Calu3 (cell line): ENCODE results near the gene TUBGCP2. TPM values are rescaled to one million over a fixed set of nuclear protein-coding genes. Genes with fewer than 3 reads are reported as not detected.

ENCODE experiments used
- BruUV-seq: library from RNA; stranded (reverse); fragments of 400-500 nt; replicated peaks from 2 replicates; lab custom pipeline; 2021; lab: Mats Ljungman, UMichigan
- CTCF ChIA-PET: fragments of 300-600 bp; sonication (Branson Sonifier 250); formaldehyde crosslinking; loops from one replicate; lab custom pipeline; 2022; ENCODE audit warnings: antibody characterized with exemption; lab: Charles Lee
- DNase-seq: peaks from one replicate; pipeline ENCODE4 v3.0.0; 2022
- H3K27ac Mint-ChIP-seq: one replicate; pipeline ENCODE4 v1.8.0; 2022; ENCODE audit warnings: mixed read lengths; ENCODE audit not compliant: unreplicated experiment
- H3K27me3 Mint-ChIP-seq: one replicate; pipeline ENCODE4 v1.8.0; 2022; ENCODE audit warnings: mixed read lengths; ENCODE audit not compliant: unreplicated experiment
- H3K36me3 Mint-ChIP-seq: one replicate; pipeline ENCODE4 v1.8.0; 2022; ENCODE audit warnings: mild to moderate bottlenecking, moderate library complexity, mixed read lengths; ENCODE audit not compliant: insufficient read depth, unreplicated experiment
- H3K4me1 Mint-ChIP-seq: one replicate; pipeline ENCODE4 v1.8.0; 2022; ENCODE audit warnings: mild to moderate bottlenecking, low read depth, mixed read lengths; ENCODE audit not compliant: unreplicated experiment
- H3K4me3 Mint-ChIP-seq: one replicate; pipeline ENCODE4 v1.8.0; 2022; ENCODE audit warnings: mild to moderate bottlenecking, low read depth, moderate library complexity, mixed read lengths; ENCODE audit not compliant: unreplicated experiment
- H3K9me3 Mint-ChIP-seq: one replicate; pipeline ENCODE4 v1.8.0; 2022; ENCODE audit warnings: low read depth, mixed read lengths; ENCODE audit not compliant: unreplicated experiment
- intact Hi-C: fragments of 100-400 bp; cut with micrococcal nuclease; formaldehyde crosslinking; loops from one replicate; pipeline ENCODE4 v1.10.0; 2022; ENCODE audit not compliant: unreplicated experiment
- total RNA-seq: library from RNA; stranded (reverse); gene quantifications from 2 replicates; pipeline ENCODE4 v1.2.3, GENCODE V29; 2022
- TF ChIP-seq, protein P1 (sequence below): fragments of 200-600 bp; IDR thresholded peaks from one replicate; pipeline ENCODE4 v1.8.0; 2022; ENCODE audit warnings: antibody characterized with exemption; ENCODE audit not compliant: unreplicated experiment

TUBGCP2 gene
- total RNA-seq, 1 experiment from 2014 or later = 47.2 TPM

DNA sequence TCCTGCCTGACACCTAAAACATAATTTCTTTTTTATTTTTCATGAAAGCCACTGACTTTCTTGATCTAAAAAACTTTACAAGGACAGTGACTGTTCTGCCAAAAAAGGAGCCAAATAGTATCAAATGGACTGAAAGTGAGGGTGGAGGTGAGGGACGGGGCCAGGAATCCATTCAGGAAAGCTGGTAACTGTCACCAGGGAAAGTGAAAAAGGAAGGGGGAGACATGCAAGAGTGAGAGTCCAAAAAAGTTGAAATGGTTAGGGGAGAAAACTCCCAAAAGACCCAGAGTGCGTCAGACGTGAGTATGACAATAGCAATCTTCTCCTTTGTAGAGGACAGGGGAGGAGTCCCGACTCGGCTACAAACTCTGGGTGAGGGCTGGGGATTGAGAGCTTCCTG, 35.6 kb upstream of the TUBGCP2 start:
- Mint-ChIP-seq H3K27ac (no peak overlapping the region), H3K4me1 (no peaks in the 10 kb centered on the region), H3K36me3 (peaks cover 5% of the 10 kb centered on the region), H3K27me3 (no peaks in the 10 kb centered on the region), H3K4me3 (no peak overlapping the region), H3K9me3 (no peaks in the 10 kb centered on the region)
- DNase-seq = no peak
- no TSS peak for BruUV-seq
- intact Hi-C loops = no loop called here
- CTCF ChIA-PET = no interaction called here
- TF ChIP-seq, protein P1, sequence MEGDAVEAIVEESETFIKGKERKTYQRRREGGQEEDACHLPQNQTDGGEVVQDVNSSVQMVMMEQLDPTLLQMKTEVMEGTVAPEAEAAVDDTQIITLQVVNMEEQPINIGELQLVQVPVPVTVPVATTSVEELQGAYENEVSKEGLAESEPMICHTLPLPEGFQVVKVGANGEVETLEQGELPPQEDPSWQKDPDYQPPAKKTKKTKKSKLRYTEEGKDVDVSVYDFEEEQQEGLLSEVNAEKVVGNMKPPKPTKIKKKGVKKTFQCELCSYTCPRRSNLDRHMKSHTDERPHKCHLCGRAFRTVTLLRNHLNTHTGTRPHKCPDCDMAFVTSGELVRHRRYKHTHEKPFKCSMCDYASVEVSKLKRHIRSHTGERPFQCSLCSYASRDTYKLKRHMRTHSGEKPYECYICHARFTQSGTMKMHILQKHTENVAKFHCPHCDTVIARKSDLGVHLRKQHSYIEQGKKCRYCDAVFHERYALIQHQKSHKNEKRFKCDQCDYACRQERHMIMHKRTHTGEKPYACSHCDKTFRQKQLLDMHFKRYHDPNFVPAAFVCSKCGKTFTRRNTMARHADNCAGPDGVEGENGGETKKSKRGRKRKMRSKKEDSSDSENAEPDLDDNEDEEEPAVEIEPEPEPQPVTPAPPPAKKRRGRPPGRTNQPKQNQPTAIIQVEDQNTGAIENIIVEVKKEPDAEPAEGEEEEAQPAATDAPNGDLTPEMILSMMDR = no peak

DNA sequence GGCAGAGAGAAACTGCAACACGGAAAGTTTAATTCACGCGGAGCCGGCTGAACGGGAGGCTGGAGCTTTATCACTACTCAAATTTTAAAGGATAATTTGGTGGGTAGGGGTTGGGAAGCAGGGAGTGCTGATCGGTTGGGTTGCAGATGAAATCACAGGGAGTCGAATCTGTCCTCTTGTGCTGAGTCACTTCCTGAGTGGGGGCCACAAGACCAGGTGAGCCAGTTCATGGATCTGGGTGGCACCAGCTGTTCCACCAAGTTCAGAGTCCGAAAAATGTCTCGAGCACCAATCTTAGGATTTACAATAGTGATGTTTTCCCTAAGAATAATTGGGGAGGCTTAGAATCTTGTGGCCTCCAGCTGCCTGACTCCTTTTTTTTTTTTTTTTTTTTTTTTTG, 34.9 kb upstream of the TUBGCP2 start:
- no peak for DNase-seq
- Mint-ChIP-seq H3K4me1 (no peaks in the 10 kb centered on the region), H3K9me3 (no peaks in the 10 kb centered on the region), H3K36me3 (peaks cover 5% of the 10 kb centered on the region), H3K27ac (no peak overlapping the region), H3K27me3 (no peaks in the 10 kb centered on the region), H3K4me3 (no peak overlapping the region)
- CTCF ChIA-PET = no interaction called here
- TF ChIP-seq, protein P1 = no peak
- BruUV-seq = no TSS peak
- intact Hi-C loops = no loop called here

DNA sequence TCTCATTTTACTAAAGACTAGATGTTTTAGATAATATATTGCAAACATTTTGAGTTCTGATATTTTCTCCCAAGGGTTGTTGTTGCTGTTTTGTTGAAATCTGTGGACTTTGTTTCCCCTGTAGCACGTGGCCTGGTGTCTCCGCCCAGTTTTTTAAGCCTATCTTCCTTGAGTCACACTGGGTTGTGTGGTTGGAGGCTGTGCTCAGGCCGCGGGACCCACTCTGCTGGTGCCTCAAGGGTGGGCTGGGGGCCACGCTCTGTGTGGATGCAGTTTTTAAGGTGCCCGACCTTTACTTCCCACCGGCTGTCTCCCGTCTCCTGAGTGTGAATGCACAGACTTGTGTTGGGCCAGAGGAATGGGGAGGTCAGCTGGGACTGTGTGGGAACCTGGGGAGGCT, 34.3 kb upstream of the TUBGCP2 start:
- CTCF ChIA-PET = no interaction called here
- TF ChIP-seq, protein P1 = no peak
- intact Hi-C loops = no loop called here

DNA sequence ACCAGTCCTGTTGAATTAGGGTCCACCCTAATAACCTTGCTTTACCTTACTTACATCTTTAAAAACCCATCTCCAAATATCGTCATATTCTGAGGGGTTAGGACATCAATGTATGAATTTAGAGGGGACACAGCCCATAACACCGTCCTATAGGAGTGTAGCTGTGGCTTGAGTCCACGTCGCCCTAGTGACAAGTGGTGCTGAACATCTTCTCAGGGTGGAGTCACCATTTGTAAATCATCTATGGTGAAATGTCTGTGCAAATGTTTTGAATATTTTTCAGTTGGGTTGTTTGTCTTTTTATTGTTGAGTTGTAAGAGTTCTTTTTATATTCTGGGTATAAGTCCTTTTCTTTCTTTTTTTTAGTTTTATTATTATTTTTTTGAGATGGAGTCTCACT, 33.3 kb upstream of the TUBGCP2 start:
- intact Hi-C loops = no loop called here
- no peak for DNase-seq
- Mint-ChIP-seq H3K4me1 (no peaks in the 10 kb centered on the region), H3K4me3 (no peak overlapping the region), H3K9me3 (no peaks in the 10 kb centered on the region), H3K27ac (no peak overlapping the region), H3K27me3 (no peaks in the 10 kb centered on the region), H3K36me3 (peaks cover 5% of the 10 kb centered on the region)
- TF ChIP-seq, protein P1 = no peak
- BruUV-seq = no TSS peak
- CTCF ChIA-PET = no interaction called here

More for the DNA sequence above, 34.3 kb upstream of the TUBGCP2 start:
- H3K9me3 Mint-ChIP-seq = no peaks in the 10 kb centered on the region
- no peaks in the 10 kb centered on the region for H3K4me1 Mint-ChIP-seq
- H3K4me3 Mint-ChIP-seq = no peak overlapping the region
- no peak overlapping the region for H3K27ac Mint-ChIP-seq
- peaks cover 5% of the 10 kb centered on the region for H3K36me3 Mint-ChIP-seq
- no peak for DNase-seq
- no TSS peak for BruUV-seq
- H3K27me3 Mint-ChIP-seq = no peaks in the 10 kb centered on the region
